Osteoblast (primary cell): ENCODE results near the gene TRAM2. TPM values are rescaled to one million over a fixed set of nuclear protein-coding genes. Genes with fewer than 3 reads are reported as not detected.

Source experiments
- DNase-seq: peaks from one replicate; pipeline ENCODE4 v3.0.0; 2011; ENCODE audit warnings: low spot score, mixed read lengths; ENCODE audit not compliant: insufficient read length; ENCODE audit errors: missing footprints
- H2AFZ ChIP-seq: 2 replicates; pipeline ENCODE4 v1.6.0; 2011; ENCODE audit warnings: mild to moderate bottlenecking, low read length
- H3K27ac ChIP-seq: 2 replicates; pipeline ENCODE4 v1.5.1; 2011; ENCODE audit warnings: mild to moderate bottlenecking, low read depth, low read length, moderate library complexity
- H3K27me3 ChIP-seq: 2 replicates; pipeline ENCODE4 v1.6.0; 2012; ENCODE audit warnings: mild to moderate bottlenecking, control low read depth, inconsistent platforms, low read length, moderate library complexity; ENCODE audit not compliant: insufficient read depth
- H3K36me3 ChIP-seq: 2 replicates; pipeline ENCODE4 v1.5.1; 2011; ENCODE audit warnings: mild to moderate bottlenecking, low read length, control low read depth, moderate library complexity; ENCODE audit not compliant: insufficient read depth
- H3K4me1 ChIP-seq: 2 replicates; pipeline ENCODE4 v1.5.1; 2011; ENCODE audit warnings: mild to moderate bottlenecking, low read length, control low read depth, moderate library complexity; ENCODE audit not compliant: insufficient read depth
- H3K4me2 ChIP-seq: 2 replicates; pipeline ENCODE4 v1.6.0; 2011; ENCODE audit warnings: mild to moderate bottlenecking, low read length; ENCODE audit not compliant: insufficient read depth
- H3K4me3 ChIP-seq: fragments of 200-600 bp; sonication (generic); 3 replicates; pipeline ENCODE4 v1.5.1; 2012; ENCODE audit warnings: mild to moderate bottlenecking, low read length, inconsistent platforms; ENCODE audit not compliant: insufficient read depth
- H3K79me2 ChIP-seq: 2 replicates; pipeline ENCODE4 v1.6.0; 2012; ENCODE audit warnings: mild to moderate bottlenecking, low read length, control low read depth, inconsistent platforms; ENCODE audit not compliant: insufficient read depth
- H3K9me3 ChIP-seq: 2 replicates; pipeline ENCODE4 v1.5.1; 2011; ENCODE audit warnings: low read depth, low read length, control low read depth
- H4K20me1 ChIP-seq: 2 replicates; pipeline ENCODE4 v1.6.0; 2012; ENCODE audit warnings: mild to moderate bottlenecking, low read length, control low read depth; ENCODE audit not compliant: insufficient read depth
- CTCF ChIP-seq: IDR thresholded peaks from 2 replicates; pipeline ENCODE4 v1.5.1; 2011; ENCODE audit warnings: mild to moderate bottlenecking, low read depth, low read length, moderate library complexity; ENCODE audit errors: extremely low read depth
- total RNA-seq: library from RNA; depleted of rRNA; stranded (reverse); fragments of >200 nt; gene quantifications from 2 replicates; pipeline ENCODE4 v1.2.3, GENCODE V29; 2012

TRAM2 gene
- total RNA-seq, 1 donor: 155 TPM

GRCh38 chr6:52576054-52576391 lies 837 bp downstream of the TRAM2 start:
- Histone ChIP-seq H3K27me3 (no peaks in the 10 kb centered on the region), H2AFZ (no peak overlapping the region), H3K9me3 (no peaks in the 10 kb centered on the region), H3K79me2 (peaks cover 58% of the 10 kb centered on the region), H3K4me1 (peaks cover 47% of the 10 kb centered on the region), H4K20me1 (peaks cover 19% of the 10 kb centered on the region), H3K4me2 (peak overlapping the region; percentile 87), H3K27ac (peak overlapping the region; percentile 96), H3K36me3 (peaks cover 34% of the 10 kb centered on the region), H3K4me3 (peak overlapping the region; percentile 95)
- DNase-seq: no peak
- TF ChIP-seq CTCF: no peak

- H3K4me2 ChIP-seq: peak overlapping the region; percentile 87
- DNase-seq: no peak
These were observed 1.4 kb downstream of the TRAM2 start for GRCh38 chr6:52575502-52575892.

GRCh38 chr6:52574709-52575501 lies 2.0 kb downstream of the TRAM2 start:
- peak; percentile 88 for DNase-seq
- peaks cover 38% of the 10 kb centered on the region for H3K36me3 ChIP-seq
- H3K27ac ChIP-seq: peak overlapping the region; percentile 96
- H3K4me1 ChIP-seq: peaks cover 58% of the 10 kb centered on the region
- no peak overlapping the region for H2AFZ ChIP-seq
- H4K20me1 ChIP-seq: peaks cover 25% of the 10 kb centered on the region
- H3K4me3 ChIP-seq: peak overlapping the region; percentile 95
- TF ChIP-seq CTCF: no peak
- H3K4me2 ChIP-seq: peak overlapping the region; percentile 87
- H3K9me3 ChIP-seq: no peaks in the 10 kb centered on the region
- peaks cover 69% of the 10 kb centered on the region for H3K79me2 ChIP-seq
- H3K27me3 ChIP-seq: no peaks in the 10 kb centered on the region

More at GRCh38 chr6:52575502-52575892, 1.4 kb downstream of the TRAM2 start:
- H4K20me1 ChIP-seq: peaks cover 22% of the 10 kb centered on the region
- no peaks in the 10 kb centered on the region for H3K9me3 ChIP-seq
- peak overlapping the region; percentile 96 for H3K27ac ChIP-seq
- H2AFZ ChIP-seq: no peak overlapping the region
- peaks cover 38% of the 10 kb centered on the region for H3K36me3 ChIP-seq
- peaks cover 52% of the 10 kb centered on the region for H3K4me1 ChIP-seq
- H3K27me3 ChIP-seq: no peaks in the 10 kb centered on the region
- H3K79me2 ChIP-seq: peaks cover 63% of the 10 kb centered on the region
- H3K4me3 ChIP-seq: peak overlapping the region; percentile 95
- TF ChIP-seq CTCF: no peak

GRCh38 chr6:52573295-52573694 lies 3.6 kb downstream of the TRAM2 start:
- no peak for DNase-seq
- peak overlapping the region; percentile 87 for H3K4me2 ChIP-seq
- no peak overlapping the region for H2AFZ ChIP-seq
- H3K27ac ChIP-seq: peak overlapping the region; percentile 96
- peaks cover 73% of the 10 kb centered on the region for H3K4me1 ChIP-seq
- H3K27me3 ChIP-seq: no peaks in the 10 kb centered on the region
- peak; percentile 23 for TF ChIP-seq CTCF
- peaks cover 25% of the 10 kb centered on the region for H4K20me1 ChIP-seq
- H3K9me3 ChIP-seq: no peaks in the 10 kb centered on the region
- peak overlapping the region; percentile 95 for H3K4me3 ChIP-seq
- H3K79me2 ChIP-seq: peaks cover 85% of the 10 kb centered on the region
- peaks cover 49% of the 10 kb centered on the region for H3K36me3 ChIP-seq
